MM.1S (cell line): ENCODE measurements around the gene GPR75.
"Not testable (repeated sequence)": the region's sequence is repeated elsewhere in the genome, so short reads cannot be mapped to it uniquely, and the experiment has no call there.

ENCODE experiments used
- DNase-seq: peaks from one replicate; pipeline ENCODE4 v3.0.0-alpha.2; 2015
- H2AFZ ChIP-seq: fragments of 300-600 bp; sonication (generic); 2 replicates; pipeline ENCODE4 v1.6.0; 2016; ENCODE audit warnings: antibody characterized with exemption, low read length
- H3F3A ChIP-seq: fragments of 300-600 bp; sonication (generic); 2 replicates; pipeline ENCODE4 v1.6.1; 2016; ENCODE audit warnings: mild to moderate bottlenecking, antibody characterized with exemption, low read length, moderate library complexity, mixed read lengths; ENCODE audit not compliant: insufficient read depth
- H3K27ac ChIP-seq: fragments of 300-600 bp; sonication (generic); 2 replicates; pipeline ENCODE4 v1.5.1; 2016; ENCODE audit warnings: mild to moderate bottlenecking, low read length
- H3K27me3 ChIP-seq: fragments of 300-600 bp; sonication (generic); replicated peaks from 2 replicates; pipeline ENCODE4 v1.6.0; 2016; ENCODE audit warnings: low read length; ENCODE audit not compliant: insufficient read depth
- H3K36me3 ChIP-seq: fragments of 300-600 bp; sonication (generic); replicated peaks from 2 replicates; pipeline ENCODE4 v1.6.1; 2016; ENCODE audit warnings: mild to moderate bottlenecking, low read length, mixed read lengths; ENCODE audit not compliant: insufficient read depth
- H3K4me1 ChIP-seq: fragments of 300-600 bp; sonication (generic); 2 replicates; pipeline ENCODE4 v1.6.1; 2016; ENCODE audit warnings: low read length, mixed read lengths
- H3K4me2 ChIP-seq: fragments of 300-600 bp; sonication (generic); 2 replicates; pipeline ENCODE4 v1.6.0; 2016; ENCODE audit warnings: low read depth, low read length
- H3K4me3 ChIP-seq: fragments of 300-600 bp; sonication (generic); 2 replicates; pipeline ENCODE4 v1.5.1; 2016; ENCODE audit warnings: low read length, mixed read lengths
- H3K79me2 ChIP-seq: fragments of 300-600 bp; sonication (generic); 2 replicates; pipeline ENCODE4 v1.6.1; 2016; ENCODE audit warnings: mixed run types, low read length, mixed read lengths
- H3K9ac ChIP-seq: fragments of 300-600 bp; sonication (generic); 2 replicates; pipeline ENCODE4 v1.6.1; 2016; ENCODE audit warnings: low read length, mixed read lengths
- H3K9me2 ChIP-seq: fragments of 300-600 bp; sonication (generic); replicated peaks from 2 replicates; pipeline ENCODE4 v1.6.1; 2016; ENCODE audit warnings: mild to moderate bottlenecking, low read length, mixed read lengths; ENCODE audit not compliant: insufficient read depth
- H3K9me3 ChIP-seq: fragments of 300-600 bp; sonication (generic); replicated peaks from 2 replicates; pipeline ENCODE4 v1.6.1; 2016; ENCODE audit warnings: mild to moderate bottlenecking, low read length, mixed read lengths; ENCODE audit not compliant: insufficient read depth
- H4K20me1 ChIP-seq: fragments of 300-600 bp; sonication (generic); 2 replicates; pipeline ENCODE4 v1.6.1; 2016; ENCODE audit warnings: mild to moderate bottlenecking, low read length, moderate library complexity, mixed read lengths; ENCODE audit not compliant: insufficient read depth
- EZH2 ChIP-seq: fragments of 300-600 bp; sonication (generic); optimal IDR thresholded peaks from 2 replicates; pipeline ENCODE3; 2017; ENCODE audit warnings: low read depth, mild to moderate bottlenecking, antibody characterized with exemption, low read length, mixed read lengths
- EZH2phosphoT487 ChIP-seq: fragments of 300-600 bp; sonication (generic); IDR thresholded peaks from 2 replicates; pipeline ENCODE4 v1.6.1; 2018; ENCODE audit warnings: antibody characterized with exemption, low read length
- TF ChIP-seq, protein P1 (sequence below): fragments of 300-600 bp; sonication (generic); IDR thresholded peaks from 2 replicates; pipeline ENCODE4 v1.5.1; 2016; ENCODE audit warnings: antibody characterized with exemption, low read length, mixed read lengths

GPR75 gene

DNA sequence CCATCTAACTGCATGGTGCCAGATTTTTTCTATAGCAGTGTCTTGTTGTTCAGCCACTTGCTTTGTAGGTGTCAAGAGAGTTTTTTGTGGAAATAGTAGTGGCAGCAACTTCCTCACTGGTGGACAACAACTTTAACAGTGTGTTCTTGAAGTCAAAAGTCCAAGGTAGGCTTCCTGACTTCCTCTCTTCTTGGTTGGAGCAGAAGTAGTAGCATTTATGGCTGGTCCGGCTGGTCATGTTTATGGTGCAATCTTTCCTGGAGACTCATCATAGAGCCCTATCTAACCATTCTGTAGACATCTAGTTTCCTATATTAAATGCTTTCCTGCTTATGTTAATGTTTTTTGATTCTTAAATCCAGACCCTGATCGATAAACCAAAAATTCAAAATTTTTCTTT is 11.7 kb downstream of the GPR75 start:
- H3K9me3 ChIP-seq: no peaks in the 10 kb centered on the region
- no peaks in the 10 kb centered on the region for H3K36me3 ChIP-seq
- no peaks in the 10 kb centered on the region for H3K9me2 ChIP-seq
- no peaks in the 10 kb centered on the region for H3K27me3 ChIP-seq
- TF ChIP-seq EZH2 (no peak), EZH2phosphoT487 (no peak)
- TF ChIP-seq, protein P1, sequence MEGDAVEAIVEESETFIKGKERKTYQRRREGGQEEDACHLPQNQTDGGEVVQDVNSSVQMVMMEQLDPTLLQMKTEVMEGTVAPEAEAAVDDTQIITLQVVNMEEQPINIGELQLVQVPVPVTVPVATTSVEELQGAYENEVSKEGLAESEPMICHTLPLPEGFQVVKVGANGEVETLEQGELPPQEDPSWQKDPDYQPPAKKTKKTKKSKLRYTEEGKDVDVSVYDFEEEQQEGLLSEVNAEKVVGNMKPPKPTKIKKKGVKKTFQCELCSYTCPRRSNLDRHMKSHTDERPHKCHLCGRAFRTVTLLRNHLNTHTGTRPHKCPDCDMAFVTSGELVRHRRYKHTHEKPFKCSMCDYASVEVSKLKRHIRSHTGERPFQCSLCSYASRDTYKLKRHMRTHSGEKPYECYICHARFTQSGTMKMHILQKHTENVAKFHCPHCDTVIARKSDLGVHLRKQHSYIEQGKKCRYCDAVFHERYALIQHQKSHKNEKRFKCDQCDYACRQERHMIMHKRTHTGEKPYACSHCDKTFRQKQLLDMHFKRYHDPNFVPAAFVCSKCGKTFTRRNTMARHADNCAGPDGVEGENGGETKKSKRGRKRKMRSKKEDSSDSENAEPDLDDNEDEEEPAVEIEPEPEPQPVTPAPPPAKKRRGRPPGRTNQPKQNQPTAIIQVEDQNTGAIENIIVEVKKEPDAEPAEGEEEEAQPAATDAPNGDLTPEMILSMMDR: no peak
- no peaks in the 10 kb centered on the region for H3K79me2 ChIP-seq
- H4K20me1 ChIP-seq: no peaks in the 10 kb centered on the region
- no peaks in the 10 kb centered on the region for H3F3A ChIP-seq
- no peak overlapping the region for H3K27ac ChIP-seq
- H2AFZ ChIP-seq: no peak overlapping the region
- H3K9ac ChIP-seq: no peak overlapping the region
- H3K4me2 ChIP-seq: no peak overlapping the region
- no peaks in the 10 kb centered on the region for H3K4me1 ChIP-seq
- DNase-seq: no peak
- H3K4me3 ChIP-seq: no peak overlapping the region

GRCh38 chr2:53843595-53843994 is 16.2 kb downstream of the GPR75 start:
- H3K36me3 ChIP-seq: no peaks in the 10 kb centered on the region
- no peak overlapping the region for H3K27ac ChIP-seq
- H4K20me1 ChIP-seq: no peaks in the 10 kb centered on the region
- H3K4me2 ChIP-seq: no peak overlapping the region
- H2AFZ ChIP-seq: no peak overlapping the region
- no peaks in the 10 kb centered on the region for H3K79me2 ChIP-seq
- no peak overlapping the region for H3K9ac ChIP-seq
- TF ChIP-seq, protein P1: no peak
- TF ChIP-seq EZH2phosphoT487 (no peak), EZH2 (no peak)
- H3K4me3 ChIP-seq: no peak overlapping the region
- H3K9me2 ChIP-seq: no peaks in the 10 kb centered on the region
- no peaks in the 10 kb centered on the region for H3K27me3 ChIP-seq
- H3K4me1 ChIP-seq: no peaks in the 10 kb centered on the region
- no peaks in the 10 kb centered on the region for H3K9me3 ChIP-seq
- DNase-seq: no peak
- no peaks in the 10 kb centered on the region for H3F3A ChIP-seq

DNA sequence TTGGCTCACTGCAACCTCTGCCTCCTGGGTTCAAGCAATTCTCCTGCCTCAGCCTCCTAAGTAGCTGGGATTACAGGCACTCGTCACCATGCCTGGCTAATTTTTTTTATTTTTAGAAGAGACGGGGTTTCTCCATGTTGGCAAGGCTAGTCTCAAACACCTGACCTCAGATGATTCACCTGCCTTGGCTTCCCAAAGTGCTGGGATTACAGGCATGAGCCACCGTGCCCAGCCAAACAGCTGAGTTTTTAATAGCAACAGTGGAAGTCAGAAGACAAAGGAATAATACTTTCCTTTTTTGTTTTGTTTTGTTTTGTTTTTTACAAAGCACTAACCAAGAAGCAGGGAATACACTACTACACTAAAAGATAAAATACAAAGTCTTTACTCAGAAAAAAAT is 16.9 kb downstream of the GPR75 start:
- Histone ChIP-seq H3F3A (no peaks in the 10 kb centered on the region), H3K36me3 (no peaks in the 10 kb centered on the region), H3K79me2 (no peaks in the 10 kb centered on the region), H4K20me1 (no peaks in the 10 kb centered on the region), H3K27me3 (no peaks in the 10 kb centered on the region), H3K4me3 (no peak overlapping the region), H3K9ac (no peak overlapping the region), H2AFZ (no peak overlapping the region), H3K9me2 (no peaks in the 10 kb centered on the region), H3K9me3 (no peaks in the 10 kb centered on the region), H3K27ac (no peak overlapping the region), H3K4me2 (no peak overlapping the region), H3K4me1 (no peaks in the 10 kb centered on the region)
- no peak for DNase-seq
- TF ChIP-seq EZH2: no peak
- TF ChIP-seq, protein P1: no peak
- TF ChIP-seq EZH2phosphoT487: no peak

DNA sequence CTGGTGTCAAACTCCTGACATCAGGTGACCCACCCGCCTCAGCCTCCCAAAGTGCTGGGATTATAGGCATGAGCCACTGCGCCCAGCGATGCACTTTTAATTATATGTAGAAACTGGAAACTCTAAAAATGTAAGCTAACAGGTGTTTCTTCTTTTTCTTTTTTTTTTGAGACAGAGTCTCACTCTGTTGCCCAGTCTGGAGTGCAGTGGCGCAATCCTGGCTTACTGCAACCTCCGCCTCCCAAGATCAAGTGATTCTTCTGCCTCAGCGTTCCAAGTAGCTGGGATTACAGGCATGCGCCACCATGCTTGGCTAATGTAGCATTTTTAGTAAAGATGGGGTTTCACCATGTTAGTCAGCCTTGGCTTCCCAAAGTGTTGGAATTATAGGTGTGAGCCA is 18.1 kb downstream of the GPR75 start:
- not testable (repeated sequence) for DNase-seq, H3K4me3 ChIP-seq, H3K9me3 ChIP-seq, H3K4me2 ChIP-seq, H3K27ac ChIP-seq, H3K4me1 ChIP-seq, H3K36me3 ChIP-seq, H3K79me2 ChIP-seq, H3K27me3 ChIP-seq, H3K9ac ChIP-seq, H2AFZ ChIP-seq, H3K9me2 ChIP-seq, H4K20me1 ChIP-seq, H3F3A ChIP-seq
